Measurements from ENCODE around the gene ABCA4. TPM values are rescaled to one million over a fixed set of nuclear protein-coding genes. Genes with fewer than 3 reads are reported as not detected.
A peak's percentile ranks its signal among the peaks of the same experiment; 100 is the strongest.

ABCA4 gene
- total RNA-seq, 1 donor from 2014 or later: 6.0 TPM

DNA sequence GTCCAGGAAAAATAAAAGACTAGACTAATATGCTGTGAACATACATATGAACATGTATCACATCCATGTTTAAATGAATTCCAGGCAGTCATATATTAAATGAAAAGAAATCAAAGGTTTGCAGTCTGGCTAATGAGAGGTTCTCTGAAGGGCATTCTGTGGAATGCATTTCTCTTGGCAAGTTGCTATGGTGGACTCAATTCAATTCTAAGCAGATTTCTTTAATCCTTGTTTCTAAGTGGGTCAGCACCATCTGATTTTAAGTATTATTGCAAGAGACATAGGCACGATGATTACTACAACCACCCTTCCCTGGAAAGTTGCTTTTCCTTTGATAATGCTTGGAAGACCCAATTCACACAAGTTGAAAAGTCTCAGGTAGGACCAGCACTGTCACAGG is 23.9 kb upstream of the ABCA4 start:
- Mint-ChIP-seq H3K27ac (ENCODE audit: unreplicated experiment) (no peak overlapping the region), H3K4me3 (ENCODE audit: unreplicated experiment) (no peak overlapping the region), H3K9me3 (ENCODE audit: unreplicated experiment) (no peaks in the 10 kb centered on the region), H3K36me3 (ENCODE audit: unreplicated experiment) (no peaks in the 10 kb centered on the region), H3K4me1 (ENCODE audit: unreplicated experiment) (peaks cover 43% of the 10 kb centered on the region), H3K27me3 (ENCODE audit: unreplicated experiment) (no peaks in the 10 kb centered on the region)
- TF ChIP-seq CTCF (IDR thresholded peaks at IDR 0.05): no peak
- DNase-seq (ENCODE audit: extremely low spot score, unreplicated experiment): no peak

DNA sequence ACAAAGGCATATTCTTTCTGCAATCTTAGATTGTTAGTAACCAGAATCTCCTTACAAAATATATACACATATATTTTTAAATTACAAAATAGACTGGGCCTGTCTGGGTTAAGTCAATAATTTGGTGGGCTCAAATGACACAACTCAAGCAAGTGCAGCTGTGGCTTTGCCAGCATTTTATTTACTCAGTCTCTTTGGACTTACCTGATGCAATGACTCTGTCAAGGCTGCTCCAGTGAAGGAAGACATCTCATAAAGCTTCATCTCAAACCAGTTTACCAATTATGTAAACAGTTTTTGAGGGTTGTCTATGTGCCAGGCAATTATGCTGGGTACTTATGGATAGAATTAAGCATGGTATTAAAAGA is 22.8 kb upstream of the ABCA4 start:
- no peak for TF ChIP-seq CTCF (IDR thresholded peaks at IDR 0.05)
- H3K27me3 Mint-ChIP-seq (ENCODE audit: unreplicated experiment): no peaks in the 10 kb centered on the region
- H3K4me3 Mint-ChIP-seq (ENCODE audit: unreplicated experiment): no peak overlapping the region
- no peak for DNase-seq (ENCODE audit: extremely low spot score, unreplicated experiment)
- H3K4me1 Mint-ChIP-seq (ENCODE audit: unreplicated experiment): peaks cover 43% of the 10 kb centered on the region
- H3K9me3 Mint-ChIP-seq (ENCODE audit: unreplicated experiment): no peaks in the 10 kb centered on the region
- H3K27ac Mint-ChIP-seq (ENCODE audit: unreplicated experiment): peak overlapping the region; percentile 84
- H3K36me3 Mint-ChIP-seq (ENCODE audit: unreplicated experiment): no peaks in the 10 kb centered on the region

DNA sequence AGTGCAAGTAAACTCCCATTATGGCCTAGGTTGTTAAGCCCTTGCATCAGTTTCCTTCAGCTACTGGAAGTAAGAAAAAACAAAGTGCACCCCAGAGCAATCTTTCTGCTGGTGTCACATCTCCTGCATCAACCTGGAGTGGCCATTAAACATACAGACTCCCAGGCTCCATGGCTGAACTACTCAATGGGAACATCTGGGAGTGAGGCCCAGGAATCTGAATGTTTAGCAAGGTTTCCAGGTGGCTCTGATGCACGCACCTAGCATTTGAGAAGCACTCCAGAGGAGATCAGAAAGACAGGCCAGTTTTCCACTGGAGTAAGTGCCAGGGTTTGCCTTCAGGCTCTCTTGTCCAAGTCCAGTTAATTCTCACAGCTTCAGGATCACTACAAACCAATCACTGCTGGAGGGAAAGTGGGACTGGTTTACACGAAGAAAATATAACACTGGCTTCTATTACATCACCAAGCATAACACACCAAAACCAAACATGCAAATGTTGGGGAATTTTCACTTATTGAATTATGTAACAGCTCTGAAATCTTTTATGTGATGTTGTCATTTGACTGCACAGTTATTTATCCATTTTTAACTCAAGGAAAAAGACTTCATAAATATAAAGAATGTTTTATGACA is 22.3 kb upstream of the ABCA4 start:
- no peaks in the 10 kb centered on the region for H3K27me3 Mint-ChIP-seq (ENCODE audit: unreplicated experiment)
- no peaks in the 10 kb centered on the region for H3K36me3 Mint-ChIP-seq (ENCODE audit: unreplicated experiment)
- DNase-seq (ENCODE audit: extremely low spot score, unreplicated experiment): no peak
- no peak overlapping the region for H3K4me3 Mint-ChIP-seq (ENCODE audit: unreplicated experiment)
- H3K9me3 Mint-ChIP-seq (ENCODE audit: unreplicated experiment): no peaks in the 10 kb centered on the region
- peak overlapping the region; percentile 84 for H3K27ac Mint-ChIP-seq (ENCODE audit: unreplicated experiment)
- TF ChIP-seq CTCF (IDR thresholded peaks at IDR 0.05): no peak
- peaks cover 43% of the 10 kb centered on the region for H3K4me1 Mint-ChIP-seq (ENCODE audit: unreplicated experiment)

DNA sequence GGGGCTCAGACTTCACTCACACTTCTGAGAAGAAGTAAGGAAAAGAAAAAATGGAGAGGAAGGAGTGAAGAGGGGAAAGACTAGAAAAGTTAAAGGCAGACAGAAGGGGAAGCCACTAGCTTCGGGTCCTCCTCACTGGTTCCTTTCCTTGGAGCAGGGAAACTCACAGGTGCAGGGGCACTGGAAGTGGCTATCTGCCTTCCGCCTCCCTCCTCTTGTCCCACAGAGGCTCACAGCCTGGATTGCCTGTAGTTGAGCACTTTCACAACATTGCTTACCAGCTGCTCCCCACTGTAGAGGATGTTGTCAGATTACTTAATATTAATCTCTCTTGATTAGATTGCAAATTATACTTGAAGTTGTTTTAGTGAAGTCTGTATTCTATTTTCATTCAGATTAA is 21.6 kb upstream of the ABCA4 start:
- Mint-ChIP-seq H3K27me3 (ENCODE audit: unreplicated experiment) (no peaks in the 10 kb centered on the region), H3K36me3 (ENCODE audit: unreplicated experiment) (no peaks in the 10 kb centered on the region), H3K4me1 (ENCODE audit: unreplicated experiment) (peaks cover 43% of the 10 kb centered on the region), H3K4me3 (ENCODE audit: unreplicated experiment) (no peak overlapping the region), H3K9me3 (ENCODE audit: unreplicated experiment) (no peaks in the 10 kb centered on the region), H3K27ac (ENCODE audit: unreplicated experiment) (peak overlapping the region; percentile 84)
- DNase-seq (ENCODE audit: extremely low spot score, unreplicated experiment): no peak
- no peak for TF ChIP-seq CTCF (IDR thresholded peaks at IDR 0.05)

- DNase-seq (ENCODE audit: extremely low spot score, unreplicated experiment): no peak
- Mint-ChIP-seq H3K27ac (ENCODE audit: unreplicated experiment) (peak overlapping the region; percentile 84), H3K36me3 (ENCODE audit: unreplicated experiment) (no peaks in the 10 kb centered on the region), H3K4me3 (ENCODE audit: unreplicated experiment) (no peak overlapping the region), H3K27me3 (ENCODE audit: unreplicated experiment) (no peaks in the 10 kb centered on the region), H3K9me3 (ENCODE audit: unreplicated experiment) (no peaks in the 10 kb centered on the region), H3K4me1 (ENCODE audit: unreplicated experiment) (peaks cover 40% of the 10 kb centered on the region)
- no peak for TF ChIP-seq CTCF (IDR thresholded peaks at IDR 0.05)
Observed at GRCh38 chr1:94142022-94142421, 21.1 kb upstream of the ABCA4 start.

Data from osteocyte (in vitro differentiated cells).